ENCODE measurements around the gene PGM2L1.
A peak's percentile ranks its signal among the peaks of the same experiment; 100 is the strongest.
"Not testable (repeated sequence)": the region's sequence is repeated elsewhere in the genome, so short reads cannot be mapped to it uniquely, and the experiment has no call there.

PGM2L1 gene

DNA sequence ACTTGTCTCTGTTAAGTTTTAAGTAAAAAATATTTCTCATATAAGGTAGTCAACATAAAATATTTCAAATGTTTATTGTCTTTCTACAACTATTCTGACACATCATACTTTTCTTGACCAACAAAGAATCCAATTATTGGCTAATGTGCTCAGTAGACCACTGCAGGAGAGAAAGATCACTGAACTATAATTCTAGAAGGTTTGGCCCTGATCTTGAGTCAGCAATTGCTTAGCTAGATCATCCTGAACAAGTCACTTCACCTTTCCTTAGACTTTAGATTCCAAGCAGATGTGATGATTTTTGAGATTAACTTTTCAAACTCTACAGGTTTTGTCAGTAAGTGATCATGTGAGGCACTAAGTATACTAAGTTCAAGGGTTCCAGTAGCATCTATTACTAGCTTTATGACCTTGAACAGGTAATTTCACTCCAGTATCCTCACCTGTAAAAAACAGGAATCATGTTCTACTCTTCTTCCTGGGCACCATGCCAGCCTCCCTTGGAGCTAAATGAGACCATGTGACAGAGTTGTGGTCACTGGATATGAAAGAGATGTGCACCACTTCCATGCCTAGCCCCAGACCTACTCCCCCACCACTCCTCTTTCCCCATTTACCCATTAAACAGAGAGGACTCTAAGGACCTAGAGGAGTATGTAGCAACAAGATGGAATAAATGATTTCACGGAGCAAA is 17.3 kb downstream of the PGM2L1 start:
- TF ChIP-seq ZFX (IDR thresholded peaks at IDR 0.05; ENCODE audit: borderline replicate concordance), result no peak
- TF ChIP-seq, protein P1, sequence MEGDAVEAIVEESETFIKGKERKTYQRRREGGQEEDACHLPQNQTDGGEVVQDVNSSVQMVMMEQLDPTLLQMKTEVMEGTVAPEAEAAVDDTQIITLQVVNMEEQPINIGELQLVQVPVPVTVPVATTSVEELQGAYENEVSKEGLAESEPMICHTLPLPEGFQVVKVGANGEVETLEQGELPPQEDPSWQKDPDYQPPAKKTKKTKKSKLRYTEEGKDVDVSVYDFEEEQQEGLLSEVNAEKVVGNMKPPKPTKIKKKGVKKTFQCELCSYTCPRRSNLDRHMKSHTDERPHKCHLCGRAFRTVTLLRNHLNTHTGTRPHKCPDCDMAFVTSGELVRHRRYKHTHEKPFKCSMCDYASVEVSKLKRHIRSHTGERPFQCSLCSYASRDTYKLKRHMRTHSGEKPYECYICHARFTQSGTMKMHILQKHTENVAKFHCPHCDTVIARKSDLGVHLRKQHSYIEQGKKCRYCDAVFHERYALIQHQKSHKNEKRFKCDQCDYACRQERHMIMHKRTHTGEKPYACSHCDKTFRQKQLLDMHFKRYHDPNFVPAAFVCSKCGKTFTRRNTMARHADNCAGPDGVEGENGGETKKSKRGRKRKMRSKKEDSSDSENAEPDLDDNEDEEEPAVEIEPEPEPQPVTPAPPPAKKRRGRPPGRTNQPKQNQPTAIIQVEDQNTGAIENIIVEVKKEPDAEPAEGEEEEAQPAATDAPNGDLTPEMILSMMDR (IDR thresholded peaks at IDR 0.05), result no peak
- no peak overlapping the region for H3K27ac ChIP-seq

DNA sequence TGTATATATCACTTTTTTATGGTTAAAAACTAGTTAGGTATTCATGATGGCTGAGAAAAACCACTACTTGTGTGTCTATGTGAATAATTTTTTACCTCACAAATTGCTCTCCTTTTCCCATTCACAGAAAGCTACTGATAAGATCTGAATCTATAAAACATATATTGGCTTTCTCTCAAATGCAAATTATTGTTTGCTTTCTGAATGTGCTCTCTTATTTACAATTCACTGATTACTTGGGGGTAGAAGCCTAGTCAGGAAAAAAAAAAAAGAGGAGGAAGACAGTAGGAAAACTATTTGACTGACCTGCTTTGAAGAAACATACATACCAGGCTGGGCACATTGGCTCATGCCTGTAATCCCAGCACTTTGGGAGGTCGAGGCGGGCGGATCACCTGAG is 20.5 kb downstream of the PGM2L1 start:
- TF ChIP-seq ZFX (IDR thresholded peaks at IDR 0.05; ENCODE audit: borderline replicate concordance), result no peak
- TF ChIP-seq, protein P1 (IDR thresholded peaks at IDR 0.05), result no peak
- H3K27ac ChIP-seq, result peak overlapping the region; percentile 60

DNA sequence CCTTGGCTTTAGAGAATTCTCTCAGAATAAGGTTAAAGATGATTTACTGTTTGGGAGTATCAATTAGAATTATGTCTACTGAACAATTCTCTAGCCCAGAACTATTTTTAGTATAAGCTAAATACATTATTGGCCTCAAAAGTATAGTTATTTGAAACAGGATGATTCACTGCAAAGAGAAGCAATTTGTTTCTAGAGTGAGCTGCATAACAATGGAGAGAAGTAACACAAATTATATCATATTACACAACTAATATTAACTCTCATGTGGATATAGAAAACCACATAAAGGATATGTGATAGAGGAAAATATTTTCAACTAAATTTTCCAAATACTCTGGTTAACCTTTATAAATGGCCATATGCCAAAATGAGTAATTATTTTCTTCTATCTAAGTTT is 24.9 kb downstream of the PGM2L1 start:
- TF ChIP-seq ZFX (IDR thresholded peaks at IDR 0.05; ENCODE audit: borderline replicate concordance), result no peak
- TF ChIP-seq, protein P1 (IDR thresholded peaks at IDR 0.05), result no peak

DNA sequence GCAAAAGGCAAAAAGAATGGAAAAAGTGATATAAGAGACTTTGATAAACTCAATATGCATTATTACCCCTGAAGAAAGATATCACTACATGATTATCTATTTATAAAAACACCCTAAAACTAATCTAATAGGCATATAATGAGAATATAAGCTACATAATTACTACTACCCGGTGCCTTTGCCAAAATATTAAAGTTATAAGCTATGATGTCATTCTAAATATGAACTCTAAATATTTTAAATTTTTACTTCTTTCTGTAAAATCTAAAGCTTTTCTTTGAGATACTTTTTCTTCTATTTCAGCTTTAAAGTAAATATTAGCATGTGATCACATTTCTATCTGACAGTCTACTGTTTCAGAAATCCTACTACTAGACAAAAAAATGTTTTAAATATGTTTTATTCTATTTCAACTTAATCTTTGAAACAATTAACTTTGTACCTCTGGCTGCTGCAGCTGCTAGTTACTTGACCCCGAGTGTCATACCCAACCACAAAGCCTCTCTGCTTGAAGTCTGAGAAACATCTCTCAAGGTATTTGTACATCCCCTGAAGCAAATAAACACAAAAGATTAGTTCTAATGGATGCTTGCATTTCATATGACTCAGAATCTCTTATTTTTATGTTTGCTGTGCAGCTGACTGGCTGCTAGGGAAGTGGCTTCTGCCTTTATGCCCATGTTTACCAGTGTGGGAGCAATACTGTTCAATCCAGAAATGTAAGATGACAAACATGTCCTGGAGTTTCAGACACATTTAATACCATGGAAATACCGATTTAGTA is 26.8 kb downstream of the PGM2L1 start:
- TF ChIP-seq, protein P1 (IDR thresholded peaks at IDR 0.05), result no peak
- no peak for TF ChIP-seq ZFX (IDR thresholded peaks at IDR 0.05; ENCODE audit: borderline replicate concordance)
- no peak overlapping the region for H3K27ac ChIP-seq

More for the DNA sequence above, 24.9 kb downstream of the PGM2L1 start:
- H3K27ac ChIP-seq, result no peak overlapping the region

DNA sequence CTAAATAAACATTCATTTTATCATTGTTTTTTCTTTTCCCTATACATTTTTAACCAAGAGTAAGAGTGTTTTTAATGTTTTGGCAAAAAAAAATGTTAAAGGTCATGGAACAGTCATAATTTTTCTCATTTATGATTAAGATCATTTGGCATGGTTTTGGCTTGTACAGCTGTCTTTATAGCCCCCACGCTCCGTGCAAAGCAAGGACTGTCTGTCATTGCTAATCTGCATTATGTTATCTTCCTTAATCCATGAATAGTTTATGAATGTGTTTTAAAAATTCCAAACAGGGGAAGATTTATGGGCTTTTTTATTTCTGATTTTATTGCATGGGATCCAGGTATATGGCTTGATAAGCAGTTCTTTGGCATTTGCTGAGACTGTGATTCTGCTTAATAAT is 28.1 kb downstream of the PGM2L1 start:
- H3K27ac ChIP-seq, result no peak overlapping the region
- no peak for TF ChIP-seq ZFX (IDR thresholded peaks at IDR 0.05; ENCODE audit: borderline replicate concordance)
- TF ChIP-seq, protein P1 (IDR thresholded peaks at IDR 0.05), result no peak

DNA sequence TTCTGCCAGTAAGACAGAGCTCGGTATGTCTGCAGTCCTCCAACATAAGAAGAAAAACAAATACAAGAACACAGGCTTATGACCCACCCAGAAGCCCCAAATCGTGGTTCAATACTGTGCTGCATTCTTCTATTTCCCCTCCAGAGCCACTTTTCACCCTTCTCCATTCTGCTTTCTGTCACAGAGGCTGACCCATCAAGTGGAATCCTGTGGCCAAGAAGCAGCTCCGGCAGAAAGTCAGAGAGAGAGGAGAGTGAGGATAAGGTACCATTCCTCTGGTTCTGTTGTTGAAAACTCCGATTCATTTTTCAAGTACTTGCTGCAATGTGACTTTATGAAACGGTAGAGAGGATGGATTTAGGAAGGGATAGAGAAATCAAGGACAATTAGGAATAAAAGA is 30.4 kb downstream of the PGM2L1 start:
- no peak overlapping the region for H3K27ac ChIP-seq
- TF ChIP-seq ZFX (IDR thresholded peaks at IDR 0.05; ENCODE audit: borderline replicate concordance), result no peak
- TF ChIP-seq, protein P1 (IDR thresholded peaks at IDR 0.05), result no peak

DNA sequence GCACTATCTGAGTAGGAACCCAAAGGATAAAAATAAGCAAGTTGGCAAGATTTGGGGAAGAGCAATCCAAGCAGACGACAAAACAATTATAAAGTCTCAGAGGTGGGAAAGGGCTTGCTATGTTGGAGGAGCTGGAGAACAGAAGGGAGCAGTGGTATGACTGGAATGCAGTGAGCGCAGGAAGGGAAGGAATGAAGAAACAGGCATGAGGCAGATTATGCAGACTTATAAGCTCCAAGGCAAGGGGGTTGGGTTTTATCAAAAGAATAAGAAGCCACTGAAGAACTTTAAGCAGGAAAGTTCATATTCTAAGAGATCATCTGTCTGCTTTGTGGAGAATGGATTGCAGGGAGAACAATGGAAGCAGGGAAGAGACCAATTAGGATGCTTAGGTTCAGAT is 31.7 kb downstream of the PGM2L1 start:
- no peak overlapping the region for H3K27ac ChIP-seq
- TF ChIP-seq, protein P1 (IDR thresholded peaks at IDR 0.05), result no peak
- TF ChIP-seq ZFX (IDR thresholded peaks at IDR 0.05; ENCODE audit: borderline replicate concordance), result no peak

DNA sequence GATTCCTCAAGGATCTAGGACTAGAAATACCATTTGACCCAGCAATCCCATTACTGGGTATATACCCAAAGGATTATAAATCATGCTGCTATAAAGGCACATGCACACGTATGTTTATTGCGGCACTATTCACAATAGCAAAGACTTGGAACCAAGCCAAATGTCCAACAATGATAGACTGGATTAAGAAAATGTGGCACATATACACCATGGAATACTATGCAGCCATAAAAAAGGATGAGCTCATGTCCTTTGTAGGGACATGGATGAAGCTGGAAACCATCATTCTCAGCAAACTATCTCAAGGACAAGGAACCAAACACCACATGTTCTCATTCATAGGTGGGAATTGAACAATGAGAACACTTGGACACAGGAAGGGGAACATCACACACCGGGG is 32.4 kb downstream of the PGM2L1 start:
- not testable (repeated sequence) for H3K27ac ChIP-seq
